Vagina (tissue), 2 donors: Measurements from ENCODE around the gene COA1. TPM values are rescaled to one million over a fixed set of nuclear protein-coding genes. Genes with fewer than 3 reads are reported as not detected.

Experiments
- DNase-seq, 2 donors: peaks; one replicate each; pipeline ENCODE4 v3.0.0-alpha.2; 2017; ENCODE audit errors: extremely low spot score in 2 of 2
- H3K27ac ChIP-seq: fragments of 200-600 bp; sonication (generic); one replicate; pipeline ENCODE4 v1.5.1; 2019
- H3K27me3 ChIP-seq: fragments of 200-600 bp; sonication (generic); one replicate; pipeline ENCODE4 v1.5.1; 2019
- H3K36me3 ChIP-seq, 2 donors: fragments of 200-600 bp; sonication (generic); one replicate each; pipeline ENCODE4 v1.5.1; 2017 to 2019
- H3K4me1 ChIP-seq: fragments of 200-600 bp; sonication (generic); one replicate; pipeline ENCODE4 v1.5.1; 2019
- H3K4me3 ChIP-seq, 2 donors: fragments of 200-600 bp; sonication (generic); 1 replicate in 1 of 2; 2 replicates in 1 of 2; pipeline ENCODE4 v1.5.1; 2016 to 2019
- H3K9me3 ChIP-seq: fragments of 200-600 bp; sonication (generic); one replicate; pipeline ENCODE4 v1.5.1; 2019
- POLR2A ChIP-seq, 2 donors: fragments of 450-650 bp; IDR thresholded peaks; one replicate each; pipeline ENCODE4 v1.6.1; 2017; ENCODE audit warnings: antibody characterized with exemption in 2 of 2, mild to moderate bottlenecking in 2 of 2, moderate library complexity in 2 of 2
- POLR2AphosphoS5 ChIP-seq, 2 donors: sonication (generic); formaldehyde crosslinking; IDR thresholded peaks; one replicate each; pipeline ENCODE4 v1.9.0; 2017; ENCODE audit warnings: antibody characterized with exemption in 2 of 2, mild to moderate bottlenecking in 2 of 2, low read depth in 1 of 2; ENCODE audit not compliant: insufficient read depth in 1 of 2
- intact Hi-C: fragments of 100-400 bp; cut with DNase I; formaldehyde crosslinking; loops from one replicate; pipeline ENCODE4 v1.15.1; 2023
- total RNA-seq: library from RNA; depleted of rRNA; stranded (reverse); fragments of >200 nt; gene quantifications from one replicate; pipeline ENCODE4 v1.2.3, GENCODE V29; 2016
- TF ChIP-seq, protein P1 (sequence below), 3 experiments: fragments of 450-650 bp in 2 of 3; fragments of 200-600 bp in 1 of 3; sonication (generic) in 1 of 3; IDR thresholded peaks; one replicate each; pipeline ENCODE4 v1.5.1; 2017 to 2019; ENCODE audit warnings: antibody characterized with exemption in 3 of 3, mild to moderate bottlenecking in 2 of 3, moderate library complexity in 2 of 3

COA1 gene
- total RNA-seq, 1 donor from 2014 or later: 47.6 TPM

DNA sequence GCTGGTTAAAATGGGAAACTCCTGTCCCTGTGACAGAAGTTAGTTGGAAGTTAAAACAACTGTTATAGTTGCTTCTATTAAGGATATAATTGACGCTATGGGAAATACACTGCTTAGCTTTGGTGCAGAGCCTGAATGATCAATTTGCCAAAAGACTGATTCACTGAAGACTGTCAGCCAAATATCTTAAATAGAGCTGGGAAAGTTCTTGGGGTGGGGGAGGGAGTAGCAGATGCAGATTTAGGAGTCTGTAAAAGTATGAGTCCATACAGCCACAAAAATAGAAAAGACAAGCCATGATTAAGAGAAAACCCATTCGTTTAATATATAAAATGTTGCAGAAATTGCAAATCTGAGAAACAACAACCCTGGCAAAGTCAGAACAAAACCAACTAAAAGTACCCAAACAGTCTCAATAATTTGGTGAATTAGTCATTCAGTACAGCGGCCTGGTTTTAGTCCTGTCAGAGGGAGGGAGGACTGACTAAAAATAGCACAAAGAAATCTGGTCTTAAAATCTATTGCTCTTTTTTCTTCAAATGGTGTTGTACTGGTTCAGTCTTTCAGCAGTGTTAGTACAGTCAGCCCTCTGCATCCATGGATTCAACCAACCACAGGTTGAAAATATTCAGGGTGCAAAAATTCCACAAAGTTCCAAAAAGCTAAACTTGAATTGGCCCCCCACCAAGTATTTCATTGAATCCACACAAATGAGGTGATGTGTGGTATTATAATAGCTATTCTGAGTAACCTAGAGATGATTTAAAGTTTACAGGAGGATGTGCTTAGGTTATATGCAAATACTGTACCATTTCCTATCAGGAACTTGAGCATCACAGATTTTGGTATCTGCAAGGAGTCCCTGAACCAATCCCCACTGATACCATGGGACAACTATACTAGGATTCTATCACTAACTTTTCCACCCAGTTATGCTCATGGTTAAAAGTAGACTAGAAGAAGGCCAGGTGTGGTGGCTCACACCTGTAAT is 116.4 kb downstream of the COA1 start:
- Histone ChIP-seq H3K4me1 (peaks cover 24% of the 10 kb centered on the region), H3K27ac (peak overlapping the region; percentile 30), H3K4me3 (no peak overlapping the region), H3K27me3 (no peaks in the 10 kb centered on the region), H3K9me3 (no peaks in the 10 kb centered on the region), H3K36me3 (no peaks in the 10 kb centered on the region)
- no peak for DNase-seq
- TF ChIP-seq, protein P1, sequence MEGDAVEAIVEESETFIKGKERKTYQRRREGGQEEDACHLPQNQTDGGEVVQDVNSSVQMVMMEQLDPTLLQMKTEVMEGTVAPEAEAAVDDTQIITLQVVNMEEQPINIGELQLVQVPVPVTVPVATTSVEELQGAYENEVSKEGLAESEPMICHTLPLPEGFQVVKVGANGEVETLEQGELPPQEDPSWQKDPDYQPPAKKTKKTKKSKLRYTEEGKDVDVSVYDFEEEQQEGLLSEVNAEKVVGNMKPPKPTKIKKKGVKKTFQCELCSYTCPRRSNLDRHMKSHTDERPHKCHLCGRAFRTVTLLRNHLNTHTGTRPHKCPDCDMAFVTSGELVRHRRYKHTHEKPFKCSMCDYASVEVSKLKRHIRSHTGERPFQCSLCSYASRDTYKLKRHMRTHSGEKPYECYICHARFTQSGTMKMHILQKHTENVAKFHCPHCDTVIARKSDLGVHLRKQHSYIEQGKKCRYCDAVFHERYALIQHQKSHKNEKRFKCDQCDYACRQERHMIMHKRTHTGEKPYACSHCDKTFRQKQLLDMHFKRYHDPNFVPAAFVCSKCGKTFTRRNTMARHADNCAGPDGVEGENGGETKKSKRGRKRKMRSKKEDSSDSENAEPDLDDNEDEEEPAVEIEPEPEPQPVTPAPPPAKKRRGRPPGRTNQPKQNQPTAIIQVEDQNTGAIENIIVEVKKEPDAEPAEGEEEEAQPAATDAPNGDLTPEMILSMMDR (IDR thresholded peaks at IDR 0.05): no peak
- TF ChIP-seq POLR2A (IDR thresholded peaks at IDR 0.05) (no peak), POLR2AphosphoS5 (IDR thresholded peaks at IDR 0.05; ENCODE audit: insufficient read depth in 1 of 2, low read depth in 1 of 2) (no peak)
- intact Hi-C loops: no loop called here

- DNase-seq: no peak
- H3K4me1 ChIP-seq: peaks cover 24% of the 10 kb centered on the region
- no peak overlapping the region for H3K4me3 ChIP-seq
- H3K9me3 ChIP-seq: no peaks in the 10 kb centered on the region
- TF ChIP-seq, protein P1 (IDR thresholded peaks at IDR 0.05): no peak
- TF ChIP-seq POLR2AphosphoS5 (IDR thresholded peaks at IDR 0.05; ENCODE audit: insufficient read depth in 1 of 2, low read depth in 1 of 2): no peak
- TF ChIP-seq POLR2A (IDR thresholded peaks at IDR 0.05): no peak
- H3K36me3 ChIP-seq: no peaks in the 10 kb centered on the region
- H3K27ac ChIP-seq: peak overlapping the region; percentile 30
- intact Hi-C loops: no loop called here
- H3K27me3 ChIP-seq: no peaks in the 10 kb centered on the region
These were observed 117.2 kb downstream of the COA1 start for GRCh38 chr7:43612128-43612527.

- Histone ChIP-seq H3K36me3 (no peaks in the 10 kb centered on the region), H3K27me3 (no peaks in the 10 kb centered on the region), H3K4me3 (no peak overlapping the region), H3K9me3 (no peaks in the 10 kb centered on the region), H3K27ac (no peak overlapping the region), H3K4me1 (peaks cover 24% of the 10 kb centered on the region)
- intact Hi-C loops: no loop called here
- no peak for TF ChIP-seq POLR2A (IDR thresholded peaks at IDR 0.05)
- no peak for DNase-seq
These were observed 120.2 kb downstream of the COA1 start for GRCh38 chr7:43609097-43609496.

- H3K36me3 ChIP-seq: peaks cover 0 to 6% of the 10 kb centered on the region in 2 donors
- no peak for TF ChIP-seq POLR2A (IDR thresholded peaks at IDR 0.05)
- no peak for TF ChIP-seq POLR2AphosphoS5 (IDR thresholded peaks at IDR 0.05; ENCODE audit: insufficient read depth in 1 of 2, low read depth in 1 of 2)
- TF ChIP-seq, protein P1 (IDR thresholded peaks at IDR 0.05): no peak
- H3K4me1 ChIP-seq: peaks cover 9% of the 10 kb centered on the region
- no peak overlapping the region for H3K4me3 ChIP-seq
- H3K27ac ChIP-seq: no peak overlapping the region
- H3K27me3 ChIP-seq: no peaks in the 10 kb centered on the region
- intact Hi-C loops: no loop called here
- DNase-seq: no peak
- no peaks in the 10 kb centered on the region for H3K9me3 ChIP-seq
These were observed 125.1 kb downstream of the COA1 start for GRCh38 chr7:43604251-43604650.

DNA sequence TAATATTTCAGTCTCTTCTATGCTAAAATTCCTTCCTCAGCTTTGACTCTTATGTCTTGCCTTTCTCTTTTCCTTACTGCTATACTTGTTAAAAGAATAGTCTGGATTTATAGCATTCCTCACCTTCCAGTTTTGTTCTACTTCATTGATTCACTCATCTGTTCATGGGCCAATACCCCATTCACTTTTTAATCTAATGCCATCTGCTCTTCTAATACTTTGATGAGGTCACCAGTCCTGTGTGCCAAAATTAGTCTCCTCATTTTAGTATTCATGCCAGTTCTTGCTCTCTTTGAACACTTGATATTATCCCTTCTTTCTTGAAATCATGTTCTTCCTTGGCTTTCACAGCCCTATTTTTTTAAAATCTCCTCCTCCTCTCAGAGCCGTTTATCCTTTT is 127.1 kb downstream of the COA1 start:
- H3K4me1 ChIP-seq: peaks cover 9% of the 10 kb centered on the region
- intact Hi-C loops: no loop called here
- no peaks in the 10 kb centered on the region for H3K27me3 ChIP-seq
- H3K36me3 ChIP-seq: peaks cover 0 to 25% of the 10 kb centered on the region in 2 donors
- TF ChIP-seq, protein P1 (IDR thresholded peaks at IDR 0.05): no peak
- TF ChIP-seq POLR2A (IDR thresholded peaks at IDR 0.05): no peak
- TF ChIP-seq POLR2AphosphoS5 (IDR thresholded peaks at IDR 0.05; ENCODE audit: insufficient read depth in 1 of 2, low read depth in 1 of 2): no peak
- no peaks in the 10 kb centered on the region for H3K9me3 ChIP-seq
- H3K27ac ChIP-seq: no peak overlapping the region
- no peak overlapping the region for H3K4me3 ChIP-seq
- DNase-seq: no peak
